GM21619 (cell line): ENCODE results near the gene UBXN2A.
"Not testable (repeated sequence)": the region's sequence is repeated elsewhere in the genome, so short reads cannot be mapped to it uniquely, and the experiment has no call there.

Experiments used
- ATAC-seq: cut with Tn5 transposase; IDR thresholded peaks from one replicate; pipeline ENCODE4 v1.9.1; 2021; ENCODE audit not compliant: unreplicated experiment

Gene UBXN2A

GRCh38 chr2:24043133-24043532, 102.9 kb downstream of the UBXN2A start:
- ATAC-seq: not testable (repeated sequence)

GRCh38 chr2:24045511-24046508, 105.5 kb downstream of the UBXN2A start:
- no peak for ATAC-seq

- ATAC-seq: no peak
Measured at GRCh38 chr2:24046599-24046929, 106.3 kb downstream of the UBXN2A start.

- ATAC-seq: peak; percentile 98
Measured at GRCh38 chr2:24046930-24047702, 106.9 kb downstream of the UBXN2A start, which contains the start of gene WDCP. Gene WDCP (minus strand): TSS chr2:24047391. CDS start chr2:24039494, 7,897 bp downstream.

GRCh38 chr2:24047703-24048033, 107.4 kb downstream of the UBXN2A start:
- no peak for ATAC-seq

GRCh38 chr2:24048769-24049484, 108.7 kb downstream of the UBXN2A start:
- no peak for ATAC-seq

GRCh38 chr2:24049485-24050021, 109.3 kb downstream of the UBXN2A start, which contains the start of gene FKBP1B:
Gene FKBP1B (plus strand): TSS chr2:24049741. CDS start chr2:24049850, 109 bp downstream.
- ATAC-seq: no peak

GRCh38 chr2:24050041-24050979, 110.0 kb downstream of the UBXN2A start:
- ATAC-seq: no peak

GRCh38 chr2:24051833-24052232, 111.6 kb downstream of the UBXN2A start:
- no peak for ATAC-seq

- no peak for ATAC-seq
Measured at GRCh38 chr2:24052951-24053350, 112.7 kb downstream of the UBXN2A start.
